ENCODE data around the gene HSD17B7. TPM values are rescaled to one million over a fixed set of nuclear protein-coding genes. Genes with fewer than 3 reads are reported as not detected.
"Not testable (repeated sequence)": the region's sequence is repeated elsewhere in the genome, so short reads cannot be mapped to it uniquely, and the experiment has no call there.

HSD17B7 gene, protein sequence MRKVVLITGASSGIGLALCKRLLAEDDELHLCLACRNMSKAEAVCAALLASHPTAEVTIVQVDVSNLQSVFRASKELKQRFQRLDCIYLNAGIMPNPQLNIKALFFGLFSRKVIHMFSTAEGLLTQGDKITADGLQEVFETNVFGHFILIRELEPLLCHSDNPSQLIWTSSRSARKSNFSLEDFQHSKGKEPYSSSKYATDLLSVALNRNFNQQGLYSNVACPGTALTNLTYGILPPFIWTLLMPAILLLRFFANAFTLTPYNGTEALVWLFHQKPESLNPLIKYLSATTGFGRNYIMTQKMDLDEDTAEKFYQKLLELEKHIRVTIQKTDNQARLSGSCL
- 13.3 and 14.4 TPM in 2 replicates for total RNA-seq (2014; rRNA removed; shearing (Covaris generic))

DNA sequence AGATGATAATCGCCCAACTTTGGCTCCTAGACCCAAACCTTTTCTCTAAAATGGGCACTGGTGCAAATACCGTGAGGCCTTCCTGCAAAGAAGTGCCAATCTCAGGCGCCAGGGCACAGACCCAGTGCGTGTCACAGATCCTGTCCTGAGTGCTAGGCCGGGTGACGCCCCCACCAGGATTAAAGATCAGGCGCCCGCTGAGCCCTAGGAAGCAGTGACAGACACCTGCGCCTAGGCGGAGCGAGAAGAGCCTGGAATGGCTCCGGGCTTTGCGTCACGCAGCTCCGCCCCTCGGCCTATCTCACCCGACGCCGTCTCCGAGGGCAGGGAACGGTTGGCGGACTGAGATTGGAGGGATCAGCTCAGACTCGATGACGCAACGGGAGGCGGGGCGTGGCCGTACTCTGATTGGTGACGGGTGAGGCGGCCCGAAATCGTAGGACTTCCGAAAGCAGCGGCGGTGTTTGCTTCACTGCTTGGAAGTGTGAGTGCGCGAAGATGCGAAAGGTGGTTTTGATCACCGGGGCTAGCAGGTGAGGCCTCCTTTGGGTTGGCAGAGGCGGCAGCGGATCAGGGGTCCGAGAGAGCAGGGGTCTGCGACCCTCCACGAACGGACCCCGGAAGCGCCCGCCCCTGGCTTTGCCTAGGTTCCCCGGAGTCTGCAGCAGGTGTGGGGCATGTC is at the start of gene HSD17B7:
HSD17B7 (plus strand) TSS at position 400 of the 682 bp plus-strand sequence; CDS start at position 499, 99 bp downstream.
- DNase-seq (ENCODE audit: low read depth): peak; percentile 68

DNA sequence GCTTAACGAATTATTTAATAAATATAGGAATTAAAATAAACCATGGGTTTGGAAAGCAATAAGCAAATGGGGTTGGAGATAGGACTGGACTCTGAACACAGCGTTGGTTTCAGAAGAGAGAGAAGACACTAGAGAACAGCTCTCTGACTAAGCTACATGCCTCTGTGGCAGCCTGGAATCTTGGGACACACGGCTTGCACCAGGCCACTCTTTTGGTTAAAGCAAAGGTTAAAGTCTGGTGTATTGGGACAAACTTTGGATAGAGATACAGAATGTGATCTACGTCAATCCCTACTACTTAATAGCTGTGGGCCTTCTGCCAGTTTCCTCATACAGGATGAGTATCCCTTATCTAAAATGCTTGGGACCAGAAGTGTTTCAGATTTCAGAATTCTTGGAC is 49.7 kb upstream of the HSD17B7 start:
- no peak for DNase-seq (ENCODE audit: low read depth)

DNA sequence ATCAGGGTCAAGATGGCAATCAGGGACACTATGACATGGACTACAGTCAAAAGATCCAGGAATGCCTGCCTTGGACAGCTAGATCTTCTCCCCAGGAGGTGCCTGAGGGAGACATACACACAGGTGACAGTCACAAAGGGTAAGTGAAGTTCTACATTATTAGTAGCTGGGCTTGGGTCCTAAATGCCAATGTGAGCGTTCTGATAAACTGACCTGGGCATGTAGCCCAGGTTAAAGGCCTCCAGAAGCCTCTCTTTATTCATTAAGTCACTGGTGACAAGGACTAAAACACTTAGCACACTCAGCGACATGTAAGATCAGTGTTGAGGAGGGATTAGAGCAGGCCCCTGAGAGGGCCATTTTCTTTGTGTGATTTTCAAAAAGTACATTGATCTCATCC is 48.9 kb upstream of the HSD17B7 start:
- no peak for DNase-seq (ENCODE audit: low read depth)

DNA sequence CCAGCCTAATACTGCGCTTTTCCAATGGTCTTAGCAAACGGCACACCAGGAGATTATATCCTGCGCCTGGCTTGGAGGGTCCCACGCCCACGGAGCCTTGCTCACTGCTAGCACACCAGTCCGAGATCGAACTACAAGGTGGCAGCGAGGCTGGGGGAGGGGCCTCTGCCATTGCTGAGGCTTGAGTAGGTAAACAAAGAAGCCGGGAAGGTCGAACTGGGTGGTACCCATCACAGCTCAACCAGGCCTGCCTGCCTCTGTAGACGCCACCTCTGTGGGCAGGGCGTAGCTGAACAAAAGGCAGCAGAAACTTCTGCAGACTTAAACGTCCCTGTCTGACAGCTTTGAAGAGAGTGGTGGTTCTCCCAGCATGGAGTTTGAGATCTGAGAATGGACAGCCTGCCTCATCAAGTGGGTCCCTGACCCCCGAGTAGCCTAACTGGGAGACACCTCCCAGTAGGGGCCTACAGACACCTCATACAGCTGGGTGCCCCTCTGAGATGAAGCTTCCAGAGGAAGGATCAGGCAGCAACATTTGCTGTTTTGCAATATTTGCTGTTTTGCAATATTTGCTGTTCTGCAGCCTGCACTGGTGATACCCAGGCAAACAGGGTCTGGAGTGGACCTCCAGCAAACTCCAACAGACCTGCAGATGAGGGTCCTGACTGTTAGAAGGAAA is 44.1 kb upstream of the HSD17B7 start:
- not testable (repeated sequence) for DNase-seq (ENCODE audit: low read depth)

DNA sequence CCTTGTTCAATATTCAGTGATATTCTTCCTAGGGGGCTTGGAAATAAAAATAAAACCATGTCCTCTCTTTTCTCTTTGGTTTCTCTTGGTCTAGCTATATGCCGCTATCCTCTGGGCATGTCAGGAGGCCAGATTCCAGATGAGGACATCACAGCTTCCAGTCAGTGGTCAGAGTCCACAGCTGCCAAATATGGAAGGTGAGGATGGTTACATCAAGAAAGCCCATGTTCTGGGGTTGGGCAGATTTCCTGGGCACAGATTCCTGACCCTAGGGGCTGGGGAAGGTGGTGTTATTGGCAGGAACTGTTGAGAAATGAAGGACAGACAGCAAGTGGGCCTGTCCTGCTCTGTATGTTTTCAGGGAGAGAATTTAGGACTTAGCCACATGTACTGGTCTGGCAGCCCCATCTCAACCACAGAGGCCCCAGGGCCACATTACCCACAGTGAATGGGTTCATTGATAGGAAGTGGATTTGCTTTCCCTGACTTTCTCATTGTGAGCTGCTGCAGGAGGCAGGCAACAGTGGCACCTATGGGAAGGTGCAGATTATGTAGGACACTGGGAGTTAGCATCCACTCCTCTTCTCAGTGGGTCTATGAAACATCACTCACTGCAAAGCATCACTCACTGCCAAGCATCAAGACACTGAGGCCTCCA is 37.4 kb upstream of the HSD17B7 start:
- DNase-seq (ENCODE audit: low read depth): peak; percentile 80

DNA sequence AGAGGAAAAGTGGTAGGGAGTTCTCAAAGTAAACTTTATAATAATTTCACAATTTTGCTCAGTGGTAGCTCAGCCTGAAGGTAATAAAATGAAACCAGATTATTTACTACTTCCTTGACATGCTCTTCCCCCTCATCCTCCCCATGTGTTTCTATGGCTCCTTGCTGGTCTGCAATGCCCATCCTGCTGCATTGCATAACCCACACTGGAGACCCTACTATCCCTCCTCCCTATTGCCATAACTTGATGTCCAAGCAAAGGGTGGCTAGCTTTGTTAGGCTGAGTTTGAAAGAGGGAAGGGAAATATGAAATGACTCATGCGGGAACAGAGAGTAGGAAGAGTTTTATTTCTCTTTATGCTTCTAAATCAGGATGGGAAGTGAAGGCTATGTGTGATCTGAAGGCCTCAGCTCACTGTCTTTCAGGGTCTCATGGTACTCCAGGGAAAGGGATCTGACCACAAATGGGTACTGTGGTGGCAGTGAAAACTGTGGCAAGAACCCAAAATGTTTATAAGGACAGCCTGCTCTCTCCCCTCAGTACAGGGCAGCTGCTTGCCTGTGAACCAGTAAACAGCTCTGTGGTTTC is 36.4 kb upstream of the HSD17B7 start:
- DNase-seq (ENCODE audit: low read depth): peak; percentile 45

DNA sequence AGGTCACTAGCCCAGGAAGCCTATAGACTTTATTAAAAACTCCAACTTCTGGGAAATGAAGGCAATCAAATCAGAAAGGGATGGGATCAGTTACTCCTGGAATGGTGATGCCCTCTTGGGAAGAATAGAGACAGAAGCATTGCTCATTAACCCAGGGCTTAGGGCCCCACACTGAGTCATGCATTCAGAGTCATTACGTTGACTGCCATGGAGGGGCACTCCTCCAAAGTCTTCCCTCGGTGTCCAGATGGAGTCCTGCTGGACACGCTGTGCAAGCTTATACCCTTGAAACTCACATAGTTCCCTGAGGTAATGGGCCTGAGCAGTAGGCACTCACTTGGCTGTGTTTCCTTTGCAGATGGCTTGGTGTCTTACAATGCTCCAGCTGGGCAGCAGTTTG is 35.2 kb upstream of the HSD17B7 start:
- DNase-seq (ENCODE audit: low read depth): peak; percentile 86

DNA sequence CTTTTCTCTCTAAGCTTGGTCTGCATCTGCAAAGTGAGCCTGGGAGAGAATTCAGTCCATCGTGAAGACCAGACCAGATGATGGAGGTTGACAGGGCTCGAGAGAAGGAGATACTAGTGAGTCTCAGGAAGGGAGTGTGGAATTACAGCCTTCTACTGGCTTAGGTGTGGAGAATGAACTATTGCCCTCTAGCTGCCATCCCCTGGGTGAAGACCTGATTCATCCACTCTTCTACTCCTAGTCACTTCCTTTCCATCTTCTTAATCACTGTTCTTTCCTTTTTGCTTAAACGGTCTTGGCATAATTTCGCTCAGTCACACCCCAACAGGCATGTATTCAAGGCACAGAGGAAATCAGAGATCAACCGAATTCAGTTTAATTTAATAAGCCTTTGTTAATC is 34.0 kb upstream of the HSD17B7 start:
- peak; percentile 59 for DNase-seq (ENCODE audit: low read depth)

DNA sequence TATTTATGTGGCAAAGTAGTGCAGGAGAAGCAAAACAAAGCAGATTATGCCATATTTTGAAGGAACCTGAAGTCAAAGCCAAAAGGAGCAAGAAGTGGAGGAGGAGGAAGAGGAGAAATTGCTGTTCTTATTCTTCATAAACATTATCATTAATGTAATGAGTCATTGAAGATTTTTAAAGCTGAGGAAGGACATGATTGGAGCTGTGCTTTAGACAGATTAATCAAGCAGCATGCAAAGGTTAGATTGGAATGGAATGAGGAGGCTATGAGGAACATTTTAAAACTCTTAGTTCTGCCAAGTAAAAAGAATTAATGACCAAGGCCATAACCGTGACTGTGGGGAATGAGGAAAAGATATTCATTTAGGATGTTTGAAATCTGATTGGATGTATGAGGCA is 33.0 kb upstream of the HSD17B7 start:
- DNase-seq (ENCODE audit: low read depth): no peak

DNA sequence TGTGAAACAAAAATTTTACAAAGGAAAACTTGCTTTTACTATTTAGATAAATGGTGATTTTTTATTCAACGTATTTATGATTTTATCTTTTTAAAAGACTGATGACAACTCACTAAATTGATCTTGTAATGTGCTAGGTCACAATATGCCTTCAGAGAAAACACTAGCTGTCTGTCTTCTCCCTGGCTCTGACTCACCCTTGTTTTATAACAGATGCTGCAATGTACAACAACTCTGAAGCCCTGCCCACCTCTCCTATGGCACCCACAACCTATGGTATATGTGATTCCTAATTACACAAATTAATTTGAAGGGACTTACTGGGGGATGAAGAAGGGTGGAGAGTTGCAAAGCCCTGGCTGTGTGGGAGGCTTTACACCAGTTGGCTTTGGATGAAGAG is 24.7 kb upstream of the HSD17B7 start:
- no peak for DNase-seq (ENCODE audit: low read depth)

DNA sequence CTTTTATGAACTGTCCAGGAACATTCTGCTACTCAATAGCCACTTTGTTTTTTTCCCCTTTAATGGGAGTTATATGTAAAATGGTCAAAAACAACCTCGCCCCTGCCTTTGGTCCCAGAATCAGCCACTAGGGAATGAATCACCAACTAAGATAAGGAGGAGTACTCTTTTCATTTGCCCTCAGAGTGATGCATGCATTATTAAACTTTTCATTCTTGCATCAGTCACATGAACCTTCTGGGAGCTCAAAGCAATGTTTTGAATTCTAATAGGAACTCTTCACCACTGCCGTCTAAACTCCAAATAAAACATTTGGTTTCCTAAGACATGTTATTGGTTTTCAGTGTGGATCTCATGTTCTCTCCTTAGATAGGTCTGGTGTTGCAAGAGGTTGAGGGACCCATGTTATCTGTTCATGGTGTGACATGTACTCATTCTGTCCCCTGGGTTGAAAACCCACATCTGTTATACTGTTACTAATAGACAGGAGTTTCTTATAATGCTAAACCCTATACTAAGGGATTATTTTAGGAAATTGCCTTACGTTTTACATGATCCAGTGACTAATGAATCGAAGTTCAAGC is 17.8 kb upstream of the HSD17B7 start:
- peak; percentile 15 for DNase-seq (ENCODE audit: low read depth)

DNA sequence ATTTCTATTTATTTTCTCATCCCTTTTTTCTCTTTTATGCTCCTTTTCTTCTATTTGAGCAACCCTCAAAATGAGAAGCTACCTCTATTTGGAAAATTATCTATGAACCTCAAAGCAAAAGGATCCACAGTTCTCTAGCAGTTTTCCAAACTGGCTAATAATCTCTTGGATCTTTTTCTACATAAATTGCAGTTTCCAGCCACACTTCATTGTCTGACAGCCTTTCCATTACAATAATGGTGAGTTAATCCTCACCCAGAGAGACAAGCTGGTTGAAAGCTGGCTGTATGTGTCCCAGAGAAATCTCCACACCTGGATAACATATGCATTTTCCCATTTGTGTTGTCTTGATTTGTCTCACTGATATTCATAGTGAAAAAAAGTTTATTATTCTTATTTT is 16.5 kb upstream of the HSD17B7 start:
- DNase-seq (ENCODE audit: low read depth): no peak

DNA sequence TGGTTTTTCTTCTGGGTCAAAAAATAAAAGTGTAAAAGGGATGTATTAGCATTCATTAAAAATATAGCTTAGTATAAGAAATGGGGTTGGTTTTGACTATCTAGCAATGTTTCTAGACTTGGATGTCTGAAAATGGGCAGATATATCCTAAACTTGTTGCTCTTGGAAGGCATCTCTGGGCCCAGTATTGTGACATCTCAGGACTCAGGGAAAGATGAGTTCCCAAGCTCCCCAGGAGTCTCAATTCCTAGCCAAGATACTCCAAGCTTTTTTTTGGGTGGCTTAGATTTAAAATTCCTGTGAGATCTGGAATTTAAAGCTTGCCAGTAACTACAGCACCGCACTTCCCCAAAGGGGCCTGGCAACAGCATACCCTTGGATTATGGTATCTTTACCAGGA is 11.5 kb upstream of the HSD17B7 start:
- DNase-seq (ENCODE audit: low read depth): no peak

DNA sequence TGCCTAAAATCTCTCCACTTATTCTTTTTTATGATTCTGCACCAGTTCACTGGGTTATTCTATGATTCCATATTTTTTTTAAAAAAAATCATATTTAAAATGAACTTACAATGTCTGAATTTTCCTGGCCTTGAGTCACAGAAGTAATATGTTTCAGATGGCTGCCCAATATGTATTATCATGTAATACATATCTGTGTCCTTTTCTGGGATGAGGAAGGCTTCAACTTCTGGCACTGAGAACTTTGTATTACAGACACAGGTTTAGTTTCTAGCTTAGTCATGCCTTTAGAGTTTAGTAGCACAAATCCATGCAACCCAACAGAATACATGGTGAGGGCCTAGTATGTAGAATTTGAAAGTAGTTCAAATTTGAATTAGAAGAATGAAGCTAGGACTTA is 7.8 kb upstream of the HSD17B7 start:
- DNase-seq (ENCODE audit: low read depth): no peak

DNA sequence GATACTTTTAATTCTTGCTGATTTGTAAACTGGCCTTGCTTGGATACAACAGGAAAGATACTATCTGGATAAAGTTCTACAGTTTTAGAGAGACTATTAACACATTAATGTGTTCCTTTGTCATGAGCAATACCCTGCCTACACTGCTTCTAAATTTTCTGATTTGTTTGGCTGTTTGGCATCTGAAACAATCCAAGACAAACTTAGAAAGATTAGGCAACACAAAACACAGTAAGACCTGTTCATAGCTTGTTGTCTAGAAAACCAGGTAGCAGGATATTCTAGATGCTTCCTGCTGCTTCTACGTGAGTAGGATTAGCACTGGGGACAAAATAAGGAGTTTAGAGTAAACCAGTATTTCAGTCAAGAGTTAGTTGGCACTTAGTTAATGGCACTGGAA is 5.6 kb upstream of the HSD17B7 start:
- not testable (repeated sequence) for DNase-seq (ENCODE audit: low read depth)

DNA sequence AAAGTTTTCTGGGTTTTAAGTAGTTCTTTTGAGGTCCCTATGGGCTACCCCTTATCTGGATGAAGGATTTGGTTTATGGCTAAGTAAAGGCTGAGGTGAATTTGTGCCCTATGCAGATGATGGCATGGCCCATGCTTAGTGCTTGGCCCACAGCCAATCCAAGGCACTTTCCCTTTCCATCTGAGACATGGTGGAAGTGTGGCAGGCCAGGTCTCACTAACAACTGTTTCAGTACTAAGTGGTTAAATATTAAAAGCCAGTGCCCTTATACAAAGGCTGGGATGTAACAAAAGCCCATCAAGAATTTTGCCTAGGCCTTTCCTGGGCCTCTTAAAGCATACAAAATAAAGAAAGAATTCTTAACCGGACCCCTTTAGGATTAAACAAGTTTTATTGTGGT is 1.7 kb upstream of the HSD17B7 start:
- DNase-seq (ENCODE audit: low read depth): peak; percentile 7

DNA sequence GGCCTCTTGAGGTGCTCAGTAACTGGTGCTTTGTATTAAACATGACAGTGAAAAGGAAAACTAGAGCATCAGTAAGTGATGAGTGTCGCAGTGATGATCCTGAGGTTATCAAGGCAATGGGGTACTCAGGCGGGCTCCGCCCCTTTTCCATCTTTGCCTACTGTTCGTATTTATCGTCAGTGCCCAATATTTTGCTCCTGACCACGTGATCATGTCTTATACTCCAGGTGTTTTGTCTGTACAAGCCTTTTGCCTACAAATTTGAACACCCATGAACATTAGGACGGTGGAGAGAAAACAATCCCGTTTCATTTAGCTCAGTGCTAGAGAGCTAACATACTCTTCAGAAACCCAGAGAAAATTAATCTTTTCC is 469 bp downstream of the HSD17B7 start:
- DNase-seq (ENCODE audit: low read depth): peak; percentile 7

DNA sequence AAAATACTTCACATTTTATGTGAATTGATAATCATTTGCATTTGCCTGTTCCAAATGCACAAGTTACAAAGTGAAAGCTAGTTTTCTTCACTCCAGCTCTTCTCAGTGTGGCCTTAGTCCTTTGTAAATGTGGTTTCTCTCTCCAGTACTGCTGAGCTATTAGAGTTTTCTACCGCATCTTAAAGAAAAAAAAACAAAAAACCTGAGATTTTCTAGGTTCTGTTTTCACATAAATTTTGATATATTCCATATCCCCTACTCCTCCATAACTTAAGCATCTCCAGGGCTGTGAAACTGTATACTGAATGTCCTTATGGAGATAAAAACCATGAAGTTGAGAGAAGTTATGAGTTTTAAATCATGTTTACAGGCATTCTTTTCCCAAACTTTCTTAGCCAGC is 3.8 kb downstream of the HSD17B7 start:
- not testable (repeated sequence) for DNase-seq (ENCODE audit: low read depth)

DNA sequence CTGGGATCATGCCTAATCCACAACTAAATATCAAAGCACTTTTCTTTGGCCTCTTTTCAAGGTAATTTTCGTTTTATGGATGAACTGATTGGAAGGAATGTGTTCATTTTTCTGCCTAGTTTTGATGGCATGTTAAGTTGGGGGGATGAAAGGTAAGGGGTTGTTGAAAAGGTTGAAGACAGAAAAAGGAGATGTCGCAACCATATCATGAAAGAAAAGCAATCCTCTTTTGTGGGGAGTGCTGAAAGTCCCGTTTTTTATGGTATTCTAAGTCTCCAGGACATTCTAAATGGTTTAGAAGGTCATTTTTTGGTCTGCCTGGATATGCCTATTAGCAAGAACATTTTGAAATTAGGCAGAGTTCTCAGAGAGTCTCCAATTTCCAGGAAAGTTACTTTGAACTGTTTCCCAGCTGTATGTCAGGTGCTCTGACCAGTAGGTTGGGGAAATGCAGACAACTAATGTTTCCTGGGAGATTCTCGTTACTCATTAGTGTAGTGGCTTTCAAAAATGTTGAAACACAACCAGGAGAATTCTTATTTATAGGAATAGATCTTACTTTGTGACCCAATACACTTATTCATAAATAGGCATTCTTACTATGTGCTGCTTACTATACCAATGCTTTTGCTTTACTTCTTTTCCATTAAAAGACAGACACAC is 6.2 kb downstream of the HSD17B7 start:
- DNase-seq (ENCODE audit: low read depth): not testable (repeated sequence)

DNA sequence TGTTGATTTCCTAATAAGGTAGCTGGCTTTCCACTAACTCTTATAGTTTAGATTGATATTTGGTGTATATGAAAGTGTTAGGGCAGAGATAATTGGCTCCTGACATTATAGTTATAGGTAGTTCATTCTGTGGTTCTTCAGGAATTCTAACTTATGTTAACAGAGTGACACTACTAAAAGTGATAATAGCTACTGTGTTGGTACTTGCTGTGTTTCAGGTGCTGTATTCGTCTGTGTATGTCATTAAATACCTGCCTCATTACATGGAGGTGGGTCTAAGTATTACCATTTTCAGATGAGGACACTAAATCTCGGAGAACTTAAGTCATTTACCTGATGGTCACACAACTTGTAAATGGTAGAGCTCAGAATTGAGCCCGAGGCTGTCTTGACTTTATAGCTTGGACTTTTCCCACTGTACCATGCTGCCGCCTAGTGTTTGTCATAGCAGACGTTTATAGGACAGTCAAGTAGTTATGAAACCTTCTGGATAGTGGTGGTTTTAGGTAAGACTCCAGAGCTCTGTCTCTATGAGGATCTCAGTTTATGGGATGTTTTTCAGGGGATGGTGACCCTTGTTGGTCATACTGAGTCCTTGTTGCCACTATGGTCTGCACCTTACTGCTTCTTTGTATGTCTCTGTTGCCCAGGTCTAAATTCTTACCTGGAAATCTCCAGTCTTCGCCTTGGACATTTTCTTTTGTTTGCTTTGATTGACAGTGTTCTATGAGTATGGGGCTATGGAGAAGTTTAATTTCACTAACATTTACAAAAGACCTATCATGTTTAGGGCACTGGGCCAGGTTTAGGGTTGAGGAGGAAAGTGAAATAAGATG is 9.7 kb downstream of the HSD17B7 start:
- peak; percentile 68 for DNase-seq (ENCODE audit: low read depth)

Measured in RPMI7951 (cell line).